Esophagus mucosa (tissue), 1 donor: Measurements from ENCODE around the gene SULT4A1. TPM values are rescaled to one million over a fixed set of nuclear protein-coding genes. Genes with fewer than 3 reads are reported as not detected.
A peak's percentile ranks its signal among the peaks of the same experiment; 100 is the strongest.

Experiments
- ATAC-seq: fragments of 200-7000 bp; cut with Tn5 transposase; one replicate; pipeline ENCODE4 v1.9.1; 2020
- total RNA-seq: library from RNA; stranded (reverse); gene quantifications from one replicate; pipeline ENCODE4 v1.2.4, GENCODE V29; 2023
- donor health status: DM: yes; HTN: yes; CAD: no.

SULT4A1 gene
- total RNA-seq, 1 donor from 2014 or later: not detected

- no peak for ATAC-seq
Measured at GRCh38 chr22:43796567-43796966, 65.7 kb downstream of the SULT4A1 start.

GRCh38 chr22:43795320-43795719 lies 67.0 kb downstream of the SULT4A1 start:
- no peak for ATAC-seq

- no peak for ATAC-seq
Measured at GRCh38 chr22:43792905-43793304, 69.4 kb downstream of the SULT4A1 start.

- peak; percentile 85 for ATAC-seq
Measured at GRCh38 chr22:43789452-43789851, 72.9 kb downstream of the SULT4A1 start.

- ATAC-seq: no peak
Measured at GRCh38 chr22:43783777-43784176, 78.5 kb downstream of the SULT4A1 start.

GRCh38 chr22:43782448-43782847 lies 79.9 kb downstream of the SULT4A1 start:
- no peak for ATAC-seq

GRCh38 chr22:43777286-43777685 lies 85.0 kb downstream of the SULT4A1 start:
- ATAC-seq: peak; percentile 80

GRCh38 chr22:43776081-43776670 lies 86.1 kb downstream of the SULT4A1 start:
- ATAC-seq: no peak

Other genes with a start within 250 kb of the SULT4A1 start
- gene EFCAB6, start 50.2 kb downstream of the SULT4A1 start, total RNA-seq: 1.6 TPM
- gene PNPLA5, start 29.5 kb upstream of the SULT4A1 start, total RNA-seq: not detected
- 1.3 TPM for gene PNPLA3, start 61.3 kb upstream of the SULT4A1 start, total RNA-seq
- 37.2 TPM for gene SAMM50, start 92.9 kb upstream of the SULT4A1 start, total RNA-seq
- gene PARVB, start 161.8 kb upstream of the SULT4A1 start, total RNA-seq: 6.7 TPM